Measurements from ENCODE around the gene TBX10. TPM values are rescaled to one million over a fixed set of nuclear protein-coding genes. Genes with fewer than 3 reads are reported as not detected.
A peak's percentile ranks its signal among the peaks of the same experiment; 100 is the strongest.

The TBX10 gene
- total RNA-seq, 2 experiments from 2014 or later: not detected

DNA sequence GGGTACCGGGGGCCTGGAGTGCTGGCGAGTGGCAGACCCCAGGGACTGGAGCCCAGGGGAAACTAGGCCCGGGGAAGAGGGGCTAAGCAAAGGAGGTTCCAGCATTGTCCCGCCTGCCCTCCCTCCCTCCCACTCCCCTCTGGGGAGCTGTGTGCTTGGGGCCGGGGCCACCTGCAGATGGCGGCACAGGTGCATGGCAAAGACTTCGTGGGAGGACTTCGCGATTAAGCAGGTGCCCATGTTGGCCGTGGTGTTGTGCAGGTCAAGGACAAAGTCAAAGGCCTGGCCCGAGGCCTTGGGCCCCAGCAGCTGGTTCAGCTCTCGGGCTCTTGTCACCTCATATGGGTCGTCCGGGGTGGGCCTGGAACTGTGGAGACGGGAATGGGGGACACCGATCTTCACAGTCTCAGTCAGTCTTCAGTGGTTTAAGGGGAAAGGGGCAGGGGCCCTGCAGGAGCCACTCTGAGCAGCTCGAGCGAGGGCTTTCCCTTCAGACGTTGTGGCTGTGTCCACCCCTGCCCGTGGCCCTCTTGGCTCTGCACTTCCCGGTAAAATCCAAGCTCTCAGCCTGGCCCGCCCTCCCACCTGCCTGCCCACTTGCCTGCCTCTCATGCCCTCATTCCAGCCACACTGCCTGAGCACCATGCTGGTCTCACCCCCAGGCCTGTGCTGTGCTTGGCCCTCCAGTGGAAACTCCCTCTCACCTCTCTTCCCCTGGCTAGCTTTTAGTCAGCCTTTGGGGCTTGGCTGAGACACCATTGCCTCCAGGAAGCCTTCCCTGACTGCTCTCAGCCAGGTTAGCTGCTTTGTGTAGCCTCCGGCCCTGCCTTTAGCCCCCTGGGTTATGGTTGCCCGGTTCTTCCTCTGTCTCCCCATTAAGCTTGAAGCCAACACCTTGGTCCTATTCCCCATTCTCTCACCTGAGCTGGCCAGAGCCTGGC is 6.2 kb upstream of the TBX10 start:
- H3K27me3 Mint-ChIP-seq: no peaks in the 10 kb centered on the region
- ChIA-PET CTCF (interaction anchor here (1.1 to 1.6 kb wide), 2 partner anchors 11 to 16 kb away, joined by 3 to 6 read pairs; partner anchors contain the start of gene NUDT8), POLR2A (interaction anchor here (0.9 to 2.2 kb wide), 3 partner anchors 14 to 31 kb away, joined by 3 to 11 read pairs (median 4); partner anchors contain the start of gene NUDT8)
- intact Hi-C loops (cut with DNase I, micrococcal nuclease): no loop called here
- Histone ChIP-seq H3K36me3 (ENCODE audit: insufficient read depth, low read length) (no peaks in the 10 kb centered on the region), H3K4me1 (ENCODE audit: insufficient read depth, low read length) (peaks cover 48% of the 10 kb centered on the region), H3K27me3 (ENCODE audit: control insufficient read depth in 1 of 2, insufficient read depth in 2 of 2, low read length in 2 of 2) (no peaks in the 10 kb centered on the region), H3K9me3 (ENCODE audit: control insufficient read depth in 1 of 2, insufficient read depth in 1 of 2, low read length in 2 of 2) (peaks cover 0 to 5% of the 10 kb centered on the region in 2 experiments), H3K4me3 (ENCODE audit: low read length) (no peak overlapping the region), H3K27ac (ENCODE audit: low read depth in 1 of 2, low read length in 2 of 2) (no peak overlapping the region)
- H3K4me1 Mint-ChIP-seq (ENCODE audit: low read depth): peaks cover 31% of the 10 kb centered on the region
- DNase-seq: peak in 1 of 14 experiments; percentile 16
- no peaks in the 10 kb centered on the region for H3K9me3 Mint-ChIP-seq
- H3K4me3 Mint-ChIP-seq: peak overlapping the region; percentile 6
- peaks cover 3% of the 10 kb centered on the region for H3K36me3 Mint-ChIP-seq (ENCODE audit: low read depth)
- TF ChIP-seq, protein P1, sequence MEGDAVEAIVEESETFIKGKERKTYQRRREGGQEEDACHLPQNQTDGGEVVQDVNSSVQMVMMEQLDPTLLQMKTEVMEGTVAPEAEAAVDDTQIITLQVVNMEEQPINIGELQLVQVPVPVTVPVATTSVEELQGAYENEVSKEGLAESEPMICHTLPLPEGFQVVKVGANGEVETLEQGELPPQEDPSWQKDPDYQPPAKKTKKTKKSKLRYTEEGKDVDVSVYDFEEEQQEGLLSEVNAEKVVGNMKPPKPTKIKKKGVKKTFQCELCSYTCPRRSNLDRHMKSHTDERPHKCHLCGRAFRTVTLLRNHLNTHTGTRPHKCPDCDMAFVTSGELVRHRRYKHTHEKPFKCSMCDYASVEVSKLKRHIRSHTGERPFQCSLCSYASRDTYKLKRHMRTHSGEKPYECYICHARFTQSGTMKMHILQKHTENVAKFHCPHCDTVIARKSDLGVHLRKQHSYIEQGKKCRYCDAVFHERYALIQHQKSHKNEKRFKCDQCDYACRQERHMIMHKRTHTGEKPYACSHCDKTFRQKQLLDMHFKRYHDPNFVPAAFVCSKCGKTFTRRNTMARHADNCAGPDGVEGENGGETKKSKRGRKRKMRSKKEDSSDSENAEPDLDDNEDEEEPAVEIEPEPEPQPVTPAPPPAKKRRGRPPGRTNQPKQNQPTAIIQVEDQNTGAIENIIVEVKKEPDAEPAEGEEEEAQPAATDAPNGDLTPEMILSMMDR (IDR thresholded peaks at IDR 0.05): no peak
- ATAC-seq (ENCODE audit: poor library complexity): no peak
- no peak overlapping the region for H3K27ac Mint-ChIP-seq

DNA sequence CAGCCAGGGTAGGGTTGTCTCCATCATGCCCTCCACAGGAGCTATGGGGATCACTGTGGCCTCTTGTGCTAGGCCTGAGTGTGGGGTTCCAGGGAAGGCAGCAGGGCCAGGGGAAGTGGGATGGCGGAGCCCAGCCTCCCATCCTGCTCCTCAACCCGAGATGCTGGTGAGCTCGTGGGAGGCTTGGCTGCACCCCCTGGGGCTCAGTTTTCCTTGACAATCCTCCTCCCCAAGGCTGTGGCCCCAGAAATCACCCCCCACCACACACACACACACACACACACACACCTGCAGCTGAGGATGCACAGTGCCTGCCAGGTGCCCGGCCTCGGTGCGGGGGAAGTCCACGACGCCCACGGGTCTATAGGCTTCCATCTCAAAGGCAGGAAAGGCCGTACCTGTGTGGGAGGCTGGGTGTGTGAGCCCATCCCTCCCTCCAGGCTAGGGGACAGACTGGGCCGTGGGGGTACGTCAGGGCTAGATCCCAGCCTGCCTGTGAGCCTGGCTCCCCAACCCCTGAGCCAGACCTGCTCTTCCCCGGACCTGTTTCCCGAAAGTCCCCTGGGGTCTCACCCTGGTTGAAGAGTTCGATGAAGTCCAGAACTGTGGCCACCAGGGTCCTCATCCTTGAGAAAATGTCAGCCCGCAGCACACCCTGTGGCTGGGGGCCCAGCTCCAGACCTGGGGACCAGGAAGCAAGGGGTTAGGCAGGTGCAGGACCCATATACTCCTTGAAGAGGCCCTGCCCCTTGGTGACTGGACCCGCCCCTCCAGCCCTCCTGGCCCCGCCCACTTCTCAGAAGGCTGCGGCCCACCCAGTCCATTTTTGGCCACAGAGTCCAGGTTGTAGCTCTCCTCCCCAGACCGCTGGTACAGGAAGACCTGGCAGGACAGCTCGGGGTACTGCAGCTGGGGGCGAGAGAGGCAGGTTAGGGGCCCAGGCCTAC is 5.2 kb upstream of the TBX10 start:
- CTCF ChIA-PET: no interaction called here
- no peaks in the 10 kb centered on the region for H3K27me3 ChIP-seq (ENCODE audit: control insufficient read depth in 1 of 2, insufficient read depth in 2 of 2, low read length in 2 of 2)
- no peak overlapping the region for H3K4me3 ChIP-seq (ENCODE audit: low read length)
- H3K4me1 ChIP-seq (ENCODE audit: insufficient read depth, low read length): peaks cover 48% of the 10 kb centered on the region
- no peak overlapping the region for H3K27ac ChIP-seq (ENCODE audit: low read depth in 1 of 2, low read length in 2 of 2)
- Mint-ChIP-seq H3K36me3 (ENCODE audit: low read depth) (no peaks in the 10 kb centered on the region), H3K27ac (no peak overlapping the region), H3K9me3 (no peaks in the 10 kb centered on the region), H3K27me3 (no peaks in the 10 kb centered on the region), H3K4me1 (ENCODE audit: low read depth) (peaks cover 21% of the 10 kb centered on the region), H3K4me3 (no peak overlapping the region)
- ATAC-seq (ENCODE audit: poor library complexity) (no peak), DNase-seq (peak in 1 of 14 experiments; percentile 17)
- intact Hi-C loops (cut with DNase I, micrococcal nuclease): no loop called here
- POLR2A ChIA-PET: no interaction called here
- peaks cover 0 to 5% of the 10 kb centered on the region in 2 experiments for H3K9me3 ChIP-seq (ENCODE audit: control insufficient read depth in 1 of 2, insufficient read depth in 1 of 2, low read length in 2 of 2)
- TF ChIP-seq, protein P1 (IDR thresholded peaks at IDR 0.05): no peak
- H3K36me3 ChIP-seq (ENCODE audit: insufficient read depth, low read length): no peaks in the 10 kb centered on the region

DNA sequence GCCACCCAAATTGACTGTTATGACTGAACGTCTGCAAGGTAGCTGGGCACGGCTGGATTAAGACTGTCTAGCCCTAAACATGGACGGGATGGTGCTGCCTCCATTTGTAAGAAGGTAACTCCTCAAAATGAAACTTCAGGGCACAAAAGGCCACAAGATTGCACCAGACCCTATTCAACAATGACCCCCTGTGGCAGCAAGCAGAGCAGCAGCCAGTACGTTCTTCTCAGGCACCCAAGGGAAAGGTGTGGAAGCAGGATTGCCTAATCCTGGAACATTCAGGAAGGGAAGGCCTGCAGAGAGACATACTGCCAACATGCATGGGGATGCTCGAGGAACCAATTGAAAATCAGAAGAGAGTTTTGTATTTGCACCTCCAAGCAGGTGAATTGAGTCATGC is 4.5 kb upstream of the TBX10 start:
- no peaks in the 10 kb centered on the region for H3K27me3 Mint-ChIP-seq
- Histone ChIP-seq H3K27me3 (ENCODE audit: control insufficient read depth in 1 of 2, insufficient read depth in 2 of 2, low read length in 2 of 2) (no peaks in the 10 kb centered on the region), H3K27ac (ENCODE audit: low read depth in 1 of 2, low read length in 2 of 2) (no peak overlapping the region), H3K9me3 (ENCODE audit: control insufficient read depth in 1 of 2, insufficient read depth in 1 of 2, low read length in 2 of 2) (peaks cover 0 to 5% of the 10 kb centered on the region in 2 experiments), H3K4me3 (ENCODE audit: low read length) (no peak overlapping the region), H3K36me3 (ENCODE audit: insufficient read depth, low read length) (no peaks in the 10 kb centered on the region), H3K4me1 (ENCODE audit: insufficient read depth, low read length) (peaks cover 41% of the 10 kb centered on the region)
- no peak overlapping the region for H3K4me3 Mint-ChIP-seq
- TF ChIP-seq, protein P1 (IDR thresholded peaks at IDR 0.05): no peak
- ChIA-PET CTCF (no interaction called here), POLR2A (no interaction called here)
- H3K27ac Mint-ChIP-seq: no peak overlapping the region
- peaks cover 21% of the 10 kb centered on the region for H3K4me1 Mint-ChIP-seq (ENCODE audit: low read depth)
- intact Hi-C loops (cut with DNase I, micrococcal nuclease): no loop called here
- ATAC-seq (ENCODE audit: poor library complexity) (no peak), DNase-seq (peak in 1 of 14 experiments; percentile 9)
- H3K9me3 Mint-ChIP-seq: no peaks in the 10 kb centered on the region
- H3K36me3 Mint-ChIP-seq (ENCODE audit: low read depth): no peaks in the 10 kb centered on the region

Measured in CD4-positive, alpha-beta T cell (primary cell).